Liver (tissue), 9 donors: Measurements from ENCODE around the gene VAX1. TPM values are rescaled to one million over a fixed set of nuclear protein-coding genes. Genes with fewer than 3 reads are reported as not detected.

ENCODE experiments used
- DNase-seq: peaks from one replicate; pipeline ENCODE4 v3.0.0-alpha.2; 2017; ENCODE audit warnings: low spot score
- H3K27ac ChIP-seq, 2 donors: one replicate each; pipeline ENCODE4 v1.7.0; 2013; ENCODE audit warnings: inconsistent platforms in 2 of 2, low read length in 2 of 2, control low read depth in 1 of 2, low read depth in 1 of 2, mild to moderate bottlenecking in 1 of 2
- H3K27me3 ChIP-seq, 4 donors: one replicate each; pipeline versions ENCODE4 v1.6.1 to v1.7.0; 2013; ENCODE audit warnings: low read length in 3 of 4, inconsistent platforms in 1 of 4, mild to moderate bottlenecking in 1 of 4, moderate library complexity in 1 of 4; ENCODE audit not compliant: control insufficient read depth in 4 of 4, insufficient read depth in 4 of 4
- H3K36me3 ChIP-seq, 4 donors: one replicate each; pipeline versions ENCODE4 v1.6.1 to v1.7.0; 2013; ENCODE audit warnings: low read length in 3 of 4, mild to moderate bottlenecking in 3 of 4, low read depth in 1 of 4, moderate library complexity in 1 of 4; ENCODE audit not compliant: control insufficient read depth in 4 of 4, insufficient read depth in 3 of 4
- H3K4me1 ChIP-seq, 4 donors: one replicate each; pipeline versions ENCODE4 v1.6.1 to v1.7.0; 2013; ENCODE audit warnings: low read length in 3 of 4, mild to moderate bottlenecking in 3 of 4, moderate library complexity in 1 of 4; ENCODE audit not compliant: control insufficient read depth in 4 of 4, insufficient read depth in 4 of 4
- H3K4me3 ChIP-seq, 3 donors: one replicate each; pipeline versions ENCODE4 v1.6.1 to v1.7.0; 2013; ENCODE audit warnings: low read length in 3 of 3, control low read depth in 1 of 3, low read depth in 1 of 3, mild to moderate bottlenecking in 1 of 3
- H3K9ac ChIP-seq, 2 donors: one replicate each; pipeline ENCODE4 v1.7.0; 2013; ENCODE audit warnings: low read length in 2 of 2, mild to moderate bottlenecking in 2 of 2, moderate library complexity in 2 of 2, control low read depth in 1 of 2, low read depth in 1 of 2
- H3K9me3 ChIP-seq, 4 donors: one replicate each; pipeline versions ENCODE4 v1.6.1 to v1.7.0; 2013; ENCODE audit warnings: low read length in 3 of 4; ENCODE audit not compliant: control insufficient read depth in 4 of 4
- EGR1 ChIP-seq, 2 donors: IDR thresholded peaks; 2 replicates each; pipeline ENCODE4 v1.6.1; 2016 to 2018; ENCODE audit warnings: antibody characterized with exemption in 2 of 2, low read depth in 2 of 2
- FOXA1 ChIP-seq: IDR thresholded peaks from 2 replicates; pipeline ENCODE4 v1.6.1; 2016; ENCODE audit warnings: antibody characterized with exemption
- FOXA2 ChIP-seq: IDR thresholded peaks from 2 replicates; pipeline ENCODE4 v1.6.1; 2016; ENCODE audit warnings: antibody characterized with exemption
- GABPA ChIP-seq, 2 donors: IDR thresholded peaks in 1 of 2; conservative IDR thresholded peaks in 1 of 2; 2 replicates each; pipeline ENCODE4 v1.6.1; 2016; ENCODE audit warnings: antibody characterized with exemption in 2 of 2, mild to moderate bottlenecking in 1 of 2, moderate library complexity in 1 of 2
- HNF4A ChIP-seq, 2 donors: conservative IDR thresholded peaks; 2 replicates each; pipeline ENCODE4 v1.6.1; 2016; ENCODE audit warnings: antibody characterized with exemption in 2 of 2, mild to moderate bottlenecking in 2 of 2
- HNF4G ChIP-seq: IDR thresholded peaks from 2 replicates; pipeline ENCODE4 v1.6.1; 2016; ENCODE audit warnings: antibody characterized with exemption
- JUND ChIP-seq, 2 donors: IDR thresholded peaks; 2 replicates each; pipeline ENCODE4 v1.6.1; 2016; ENCODE audit warnings: antibody characterized with exemption in 2 of 2
- NR2F2 ChIP-seq: IDR thresholded peaks from 2 replicates; pipeline ENCODE4 v1.6.1; 2016; ENCODE audit warnings: antibody characterized with exemption
- RAD21 ChIP-seq, 2 donors: IDR thresholded peaks; 2 replicates each; pipeline ENCODE4 v1.6.1; 2016; ENCODE audit warnings: antibody characterized with exemption in 2 of 2, mild to moderate bottlenecking in 2 of 2
- RXRA ChIP-seq, 2 donors: IDR thresholded peaks; 2 replicates each; pipeline ENCODE4 v1.6.1; 2017 to 2018; ENCODE audit warnings: antibody characterized with exemption in 2 of 2, mild to moderate bottlenecking in 1 of 2
- SP1 ChIP-seq: IDR thresholded peaks from 2 replicates; pipeline ENCODE4 v1.6.1; 2018; ENCODE audit warnings: antibody characterized with exemption, mild to moderate bottlenecking
- TAF1 ChIP-seq: conservative IDR thresholded peaks from 2 replicates; pipeline ENCODE4 v1.6.1; 2016; ENCODE audit warnings: antibody characterized with exemption, mild to moderate bottlenecking
- YY1 ChIP-seq: IDR thresholded peaks from 2 replicates; pipeline ENCODE4 v1.6.1; 2016; ENCODE audit warnings: antibody characterized with exemption, mild to moderate bottlenecking
- WGBS: extraction: QIAGEN DNeasy Blood & Tissue Kit; methylation state at CpG from one replicate; pipeline ENCODE4 v1.1.7; 2013; 5-methylcytosine and 5-hydroxymethylcytosine counted together
- polyA plus RNA-seq, 2 donors: library from polyadenylated mRNA; stranded (reverse) in 1 of 2; unstranded in 1 of 2; fragments of 200-250 nt in 1 of 2; fragments of >200 nt in 1 of 2; fragmentation: Nextera tagmentation in 1 of 2; extraction: Ambion mirVana in 1 of 2; gene quantifications; one replicate each; pipeline versions ENCODE4 v1.2.1 to v1.2.3, GENCODE V29; 2013 to 2015
- total RNA-seq, 2 donors: library from RNA; depleted of rRNA; stranded (reverse); fragments of >200 nt; gene quantifications; one replicate each; pipeline ENCODE4 v1.2.3, GENCODE V29; 2014
- TF ChIP-seq, protein P1 (sequence below): IDR thresholded peaks from 2 replicates; pipeline ENCODE4 v1.6.1; 2016; ENCODE audit warnings: antibody characterized with exemption
- TF ChIP-seq, protein P2 (sequence below): IDR thresholded peaks from 2 replicates; pipeline ENCODE4 v1.6.1; 2016; ENCODE audit warnings: antibody characterized with exemption, mild to moderate bottlenecking
- TF ChIP-seq, protein P3 (sequence below): fragments of 150-350 bp; IDR thresholded peaks from 2 replicates; pipeline ENCODE4 v1.5.1; 2017; ENCODE audit warnings: improper control_type of control experiment, low read depth, low read length; ENCODE audit not compliant: missing input control
- TF ChIP-seq, protein P4 (sequence below): IDR thresholded peaks from 2 replicates; pipeline ENCODE4 v1.6.1; 2016; ENCODE audit warnings: antibody characterized with exemption
- TF ChIP-seq, protein P5 (sequence below): IDR thresholded peaks from 2 replicates; pipeline ENCODE4 v1.6.1; 2016; ENCODE audit warnings: antibody characterized with exemption
- donor health status: healthy.
- donor health status: healthy.
- donor health status: healthy.
- donor health status: healthy.
- donor health status: healthy.

Gene VAX1
- total and polyA plus RNA-seq, 4 donors: not detected

DNA sequence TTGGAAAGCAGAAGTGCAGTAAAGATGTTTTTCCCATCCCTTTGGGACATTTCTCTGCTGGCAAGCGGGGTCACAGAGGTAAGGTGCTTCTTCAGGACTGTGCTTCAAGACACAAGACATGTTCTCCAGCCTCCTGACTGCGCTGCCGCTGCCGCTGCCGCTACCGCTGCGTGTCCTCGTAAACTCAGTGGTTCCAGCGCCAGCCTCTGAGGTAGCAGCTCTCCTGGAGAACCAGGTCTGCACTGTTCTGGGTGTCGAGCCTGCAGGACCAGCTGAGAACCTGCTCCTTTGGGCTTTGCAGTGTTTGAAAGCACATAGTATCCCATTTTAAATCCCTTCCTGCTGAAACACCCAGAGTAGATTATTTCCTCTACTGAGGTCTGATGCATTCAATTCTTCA lies 46.2 kb upstream of the VAX1 start:
- Histone ChIP-seq H3K4me3 (no peak overlapping the region), H3K4me1 (no peaks in the 10 kb centered on the region), H3K27ac (no peak overlapping the region), H3K9me3 (peaks cover 0 to 1% (median 0%) of the 10 kb centered on the region in 4 donors), H3K27me3 (peaks cover 0 to 7% (median 0%) of the 10 kb centered on the region in 4 donors), H3K36me3 (no peaks in the 10 kb centered on the region), H3K9ac (no peak overlapping the region)
- TF ChIP-seq, protein P1, sequence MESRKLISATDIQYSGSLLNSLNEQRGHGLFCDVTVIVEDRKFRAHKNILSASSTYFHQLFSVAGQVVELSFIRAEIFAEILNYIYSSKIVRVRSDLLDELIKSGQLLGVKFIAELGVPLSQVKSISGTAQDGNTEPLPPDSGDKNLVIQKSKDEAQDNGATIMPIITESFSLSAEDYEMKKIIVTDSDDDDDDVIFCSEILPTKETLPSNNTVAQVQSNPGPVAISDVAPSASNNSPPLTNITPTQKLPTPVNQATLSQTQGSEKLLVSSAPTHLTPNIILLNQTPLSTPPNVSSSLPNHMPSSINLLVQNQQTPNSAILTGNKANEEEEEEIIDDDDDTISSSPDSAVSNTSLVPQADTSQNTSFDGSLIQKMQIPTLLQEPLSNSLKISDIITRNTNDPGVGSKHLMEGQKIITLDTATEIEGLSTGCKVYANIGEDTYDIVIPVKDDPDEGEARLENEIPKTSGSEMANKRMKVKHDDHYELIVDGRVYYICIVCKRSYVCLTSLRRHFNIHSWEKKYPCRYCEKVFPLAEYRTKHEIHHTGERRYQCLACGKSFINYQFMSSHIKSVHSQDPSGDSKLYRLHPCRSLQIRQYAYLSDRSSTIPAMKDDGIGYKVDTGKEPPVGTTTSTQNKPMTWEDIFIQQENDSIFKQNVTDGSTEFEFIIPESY: no peak
- no peak for TF ChIP-seq EGR1 (IDR thresholded peaks at IDR 0.05; ENCODE audit: low read depth in 2 of 2)
- TF ChIP-seq HNF4G: no peak
- TF ChIP-seq SP1: no peak
- no peak for TF ChIP-seq NR2F2
- no peak for TF ChIP-seq YY1
- TF ChIP-seq, protein P2, sequence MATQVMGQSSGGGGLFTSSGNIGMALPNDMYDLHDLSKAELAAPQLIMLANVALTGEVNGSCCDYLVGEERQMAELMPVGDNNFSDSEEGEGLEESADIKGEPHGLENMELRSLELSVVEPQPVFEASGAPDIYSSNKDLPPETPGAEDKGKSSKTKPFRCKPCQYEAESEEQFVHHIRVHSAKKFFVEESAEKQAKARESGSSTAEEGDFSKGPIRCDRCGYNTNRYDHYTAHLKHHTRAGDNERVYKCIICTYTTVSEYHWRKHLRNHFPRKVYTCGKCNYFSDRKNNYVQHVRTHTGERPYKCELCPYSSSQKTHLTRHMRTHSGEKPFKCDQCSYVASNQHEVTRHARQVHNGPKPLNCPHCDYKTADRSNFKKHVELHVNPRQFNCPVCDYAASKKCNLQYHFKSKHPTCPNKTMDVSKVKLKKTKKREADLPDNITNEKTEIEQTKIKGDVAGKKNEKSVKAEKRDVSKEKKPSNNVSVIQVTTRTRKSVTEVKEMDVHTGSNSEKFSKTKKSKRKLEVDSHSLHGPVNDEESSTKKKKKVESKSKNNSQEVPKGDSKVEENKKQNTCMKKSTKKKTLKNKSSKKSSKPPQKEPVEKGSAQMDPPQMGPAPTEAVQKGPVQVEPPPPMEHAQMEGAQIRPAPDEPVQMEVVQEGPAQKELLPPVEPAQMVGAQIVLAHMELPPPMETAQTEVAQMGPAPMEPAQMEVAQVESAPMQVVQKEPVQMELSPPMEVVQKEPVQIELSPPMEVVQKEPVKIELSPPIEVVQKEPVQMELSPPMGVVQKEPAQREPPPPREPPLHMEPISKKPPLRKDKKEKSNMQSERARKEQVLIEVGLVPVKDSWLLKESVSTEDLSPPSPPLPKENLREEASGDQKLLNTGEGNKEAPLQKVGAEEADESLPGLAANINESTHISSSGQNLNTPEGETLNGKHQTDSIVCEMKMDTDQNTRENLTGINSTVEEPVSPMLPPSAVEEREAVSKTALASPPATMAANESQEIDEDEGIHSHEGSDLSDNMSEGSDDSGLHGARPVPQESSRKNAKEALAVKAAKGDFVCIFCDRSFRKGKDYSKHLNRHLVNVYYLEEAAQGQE: no peak
- TF ChIP-seq HNF4A (conservative IDR thresholded peaks at IDR 0.05): no peak
- TF ChIP-seq, protein P3, sequence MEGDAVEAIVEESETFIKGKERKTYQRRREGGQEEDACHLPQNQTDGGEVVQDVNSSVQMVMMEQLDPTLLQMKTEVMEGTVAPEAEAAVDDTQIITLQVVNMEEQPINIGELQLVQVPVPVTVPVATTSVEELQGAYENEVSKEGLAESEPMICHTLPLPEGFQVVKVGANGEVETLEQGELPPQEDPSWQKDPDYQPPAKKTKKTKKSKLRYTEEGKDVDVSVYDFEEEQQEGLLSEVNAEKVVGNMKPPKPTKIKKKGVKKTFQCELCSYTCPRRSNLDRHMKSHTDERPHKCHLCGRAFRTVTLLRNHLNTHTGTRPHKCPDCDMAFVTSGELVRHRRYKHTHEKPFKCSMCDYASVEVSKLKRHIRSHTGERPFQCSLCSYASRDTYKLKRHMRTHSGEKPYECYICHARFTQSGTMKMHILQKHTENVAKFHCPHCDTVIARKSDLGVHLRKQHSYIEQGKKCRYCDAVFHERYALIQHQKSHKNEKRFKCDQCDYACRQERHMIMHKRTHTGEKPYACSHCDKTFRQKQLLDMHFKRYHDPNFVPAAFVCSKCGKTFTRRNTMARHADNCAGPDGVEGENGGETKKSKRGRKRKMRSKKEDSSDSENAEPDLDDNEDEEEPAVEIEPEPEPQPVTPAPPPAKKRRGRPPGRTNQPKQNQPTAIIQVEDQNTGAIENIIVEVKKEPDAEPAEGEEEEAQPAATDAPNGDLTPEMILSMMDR: no peak
- TF ChIP-seq JUND (IDR thresholded peaks at IDR 0.05): no peak
- TF ChIP-seq RAD21 (IDR thresholded peaks at IDR 0.05): no peak
- TF ChIP-seq GABPA (IDR thresholded peaks at IDR 0.05 in 1 of 2, conservative IDR thresholded peaks at IDR 0.05 in 1 of 2): no peak
- TF ChIP-seq, protein P4, sequence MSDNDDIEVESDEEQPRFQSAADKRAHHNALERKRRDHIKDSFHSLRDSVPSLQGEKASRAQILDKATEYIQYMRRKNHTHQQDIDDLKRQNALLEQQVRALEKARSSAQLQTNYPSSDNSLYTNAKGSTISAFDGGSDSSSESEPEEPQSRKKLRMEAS: no peak
- TF ChIP-seq, protein P5, sequence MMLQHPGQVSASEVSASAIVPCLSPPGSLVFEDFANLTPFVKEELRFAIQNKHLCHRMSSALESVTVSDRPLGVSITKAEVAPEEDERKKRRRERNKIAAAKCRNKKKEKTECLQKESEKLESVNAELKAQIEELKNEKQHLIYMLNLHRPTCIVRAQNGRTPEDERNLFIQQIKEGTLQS: no peak
- TF ChIP-seq RXRA (IDR thresholded peaks at IDR 0.05): no peak
- TF ChIP-seq FOXA1: no peak
- TF ChIP-seq FOXA2: no peak
- TF ChIP-seq TAF1: no peak
- no peak for DNase-seq
- WGBS: 90% methylated on average over 10 of the region's 10 CpGs
